Spinal cord (tissue), 10 donors: Measurements from ENCODE around the gene DUSP6. TPM values are rescaled to one million over a fixed set of nuclear protein-coding genes. Genes with fewer than 3 reads are reported as not detected.

Experiments
- DNase-seq, 6 donors: peaks; one replicate each; pipeline versions ENCODE4 v3.0.0 to v3.0.0-alpha.2; 2013 to 2015; ENCODE audit warnings: low spot score in 6 of 6, low read depth in 4 of 6
- H3K27ac ChIP-seq: one replicate; pipeline ENCODE4 v1.5.1; 2013; ENCODE audit warnings: low read depth, low read length, control low read depth
- H3K27me3 ChIP-seq: one replicate; pipeline ENCODE4 v1.6.1; 2013; ENCODE audit warnings: low read length; ENCODE audit not compliant: control insufficient read depth, insufficient read depth
- H3K36me3 ChIP-seq: one replicate; pipeline ENCODE4 v1.6.1; 2013; ENCODE audit warnings: low read length; ENCODE audit not compliant: control insufficient read depth, insufficient read depth
- H3K4me1 ChIP-seq: one replicate; pipeline ENCODE4 v1.6.1; 2013; ENCODE audit warnings: low read length; ENCODE audit not compliant: control insufficient read depth, insufficient read depth
- H3K4me3 ChIP-seq: one replicate; pipeline ENCODE4 v1.5.1; 2013; ENCODE audit warnings: low read depth, low read length, control low read depth
- H3K9me3 ChIP-seq: one replicate; pipeline ENCODE4 v1.6.1; 2013; ENCODE audit warnings: low read length; ENCODE audit not compliant: control insufficient read depth, insufficient read depth
- WGBS: methylation state at CpG from one replicate; pipeline ENCODE4 v1.1.5; 2013; ENCODE audit warnings: missing lambda C conversion rate; ENCODE audit not compliant: insufficient coverage; 5-methylcytosine and 5-hydroxymethylcytosine counted together
- polyA plus RNA-seq, 2 donors: library from polyadenylated mRNA; unstranded; fragments of 120-200 nt; gene quantifications; one replicate each; pipeline ENCODE4 v1.2.1, GENCODE V29; 2013; ENCODE audit not compliant: insufficient read length in 2 of 2
- total RNA-seq, 2 donors: library from RNA; depleted of rRNA in 1 of 2; stranded (reverse); fragments of 120-200 nt in 1 of 2; fragments of >200 nt in 1 of 2; gene quantifications; one replicate each; pipeline versions ENCODE4 v1.2.3 to v1.2.4, GENCODE V29; 2013 to 2014
- donor health status: healthy.

Gene DUSP6
- total and polyA plus RNA-seq, 4 donors, result 39.4 to 84.3 (median 50.2) TPM

- 64% methylated on average over 4 of the region's 7 CpGs for WGBS
- no peak for DNase-seq
- peaks cover 10% of the 10 kb centered on the region for H3K4me1 ChIP-seq
- H3K36me3 ChIP-seq, result no peaks in the 10 kb centered on the region
- H3K27ac ChIP-seq, result peak overlapping the region; percentile 34
- no peaks in the 10 kb centered on the region for H3K9me3 ChIP-seq
- no peaks in the 10 kb centered on the region for H3K27me3 ChIP-seq
- no peak overlapping the region for H3K4me3 ChIP-seq
These were observed 27.9 kb downstream of the DUSP6 start for GRCh38 chr12:89324437-89324836.

- no peak for DNase-seq
- H3K4me1 ChIP-seq, result peaks cover 9% of the 10 kb centered on the region
- H3K36me3 ChIP-seq, result no peaks in the 10 kb centered on the region
- H3K9me3 ChIP-seq, result no peaks in the 10 kb centered on the region
- WGBS, result 63% methylated on average over 2 of the region's 3 CpGs
- no peaks in the 10 kb centered on the region for H3K27me3 ChIP-seq
- H3K27ac ChIP-seq, result no peak overlapping the region
- H3K4me3 ChIP-seq, result no peak overlapping the region
These were observed 28.6 kb downstream of the DUSP6 start for GRCh38 chr12:89323568-89324218.

- Histone ChIP-seq H3K27ac (no peak overlapping the region), H3K4me1 (peaks cover 3% of the 10 kb centered on the region), H3K9me3 (no peaks in the 10 kb centered on the region), H3K36me3 (no peaks in the 10 kb centered on the region), H3K4me3 (no peak overlapping the region), H3K27me3 (no peaks in the 10 kb centered on the region)
- DNase-seq, result no peak
- no CpG with 5 or more reads among the region's 1 CpG for WGBS
These were observed 31.6 kb downstream of the DUSP6 start for GRCh38 chr12:89320735-89321134.

- Histone ChIP-seq H3K4me1 (peaks cover 3% of the 10 kb centered on the region), H3K27me3 (no peaks in the 10 kb centered on the region), H3K4me3 (no peak overlapping the region), H3K27ac (no peak overlapping the region), H3K9me3 (no peaks in the 10 kb centered on the region), H3K36me3 (no peaks in the 10 kb centered on the region)
- DNase-seq, result no peak
- WGBS, result no CpG with 5 or more reads among the region's 2 CpGs
These were observed 32.7 kb downstream of the DUSP6 start for GRCh38 chr12:89319606-89320005.

- no peaks in the 10 kb centered on the region for H3K9me3 ChIP-seq
- no peaks in the 10 kb centered on the region for H3K36me3 ChIP-seq
- peaks cover 3% of the 10 kb centered on the region for H3K4me1 ChIP-seq
- H3K4me3 ChIP-seq, result no peak overlapping the region
- WGBS, result 35% methylated on average over 2 of the region's 4 CpGs
- DNase-seq, result no peak
- H3K27ac ChIP-seq, result no peak overlapping the region
- no peaks in the 10 kb centered on the region for H3K27me3 ChIP-seq
These were observed 33.2 kb downstream of the DUSP6 start for GRCh38 chr12:89319122-89319521.

GRCh38 chr12:89316705-89317139 lies 35.6 kb downstream of the DUSP6 start:
- 30% methylated on average over 3 of the region's 4 CpGs for WGBS
- Histone ChIP-seq H3K27me3 (no peaks in the 10 kb centered on the region), H3K9me3 (no peaks in the 10 kb centered on the region), H3K4me1 (peaks cover 3% of the 10 kb centered on the region), H3K4me3 (no peak overlapping the region), H3K27ac (no peak overlapping the region), H3K36me3 (no peaks in the 10 kb centered on the region)
- DNase-seq, result peak in 1 of 6 donors; percentile 42

GRCh38 chr12:89314060-89314761 lies 38.1 kb downstream of the DUSP6 start:
- H3K27ac ChIP-seq, result no peak overlapping the region
- 94% methylated on average over 2 of the region's 3 CpGs for WGBS
- no peaks in the 10 kb centered on the region for H3K9me3 ChIP-seq
- no peak overlapping the region for H3K4me3 ChIP-seq
- H3K4me1 ChIP-seq, result peaks cover 3% of the 10 kb centered on the region
- no peak for DNase-seq
- H3K36me3 ChIP-seq, result no peaks in the 10 kb centered on the region
- H3K27me3 ChIP-seq, result no peaks in the 10 kb centered on the region

- DNase-seq, result no peak
- Histone ChIP-seq H3K27ac (no peak overlapping the region), H3K4me3 (no peak overlapping the region), H3K9me3 (no peaks in the 10 kb centered on the region), H3K4me1 (peaks cover 3% of the 10 kb centered on the region), H3K27me3 (no peaks in the 10 kb centered on the region), H3K36me3 (no peaks in the 10 kb centered on the region)
- 97% methylated on average over 3 of the region's 4 CpGs for WGBS
These were observed 40.5 kb downstream of the DUSP6 start for GRCh38 chr12:89311703-89312293.

GRCh38 chr12:89309815-89310214 lies 42.5 kb downstream of the DUSP6 start:
- Histone ChIP-seq H3K9me3 (no peaks in the 10 kb centered on the region), H3K4me3 (no peak overlapping the region), H3K27ac (no peak overlapping the region), H3K36me3 (no peaks in the 10 kb centered on the region), H3K4me1 (no peaks in the 10 kb centered on the region), H3K27me3 (no peaks in the 10 kb centered on the region)
- 91% methylated on average over 1 of the region's 4 CpGs for WGBS
- DNase-seq, result no peak

GRCh38 chr12:89309440-89309802 lies 42.9 kb downstream of the DUSP6 start:
- Histone ChIP-seq H3K4me1 (no peaks in the 10 kb centered on the region), H3K27ac (no peak overlapping the region), H3K9me3 (no peaks in the 10 kb centered on the region), H3K4me3 (no peak overlapping the region), H3K36me3 (no peaks in the 10 kb centered on the region), H3K27me3 (no peaks in the 10 kb centered on the region)
- DNase-seq, result no peak
- 85% methylated on average over 2 of the region's 3 CpGs for WGBS
